HG02885 (cell line): ENCODE data around the gene OR6T1.

ENCODE experiments used
- ATAC-seq: cut with Tn5 transposase; IDR thresholded peaks from one replicate; pipeline ENCODE4 v1.9.1; 2021; ENCODE audit warnings: mild to moderate bottlenecking; ENCODE audit not compliant: unreplicated experiment, poor library complexity

Gene OR6T1

GRCh38 chr11:123943738-123944137, at the start of gene OR6T1:
Gene OR6T1, minus strand, starts transcription at chr11:123943838. Its CDS starts 0 bp downstream, at chr11:123943838.
- ATAC-seq: no peak

- ATAC-seq: no peak
Measured at GRCh38 chr11:123979311-123979710, 35.7 kb upstream of the OR6T1 start.

GRCh38 chr11:123977731-123978347, 34.2 kb upstream of the OR6T1 start, which contains the start of gene OR10S1:
Gene OR10S1, minus strand, starts transcription at chr11:123977781. Its CDS starts 117 bp downstream, at chr11:123977664.
- no peak for ATAC-seq

GRCh38 chr11:123976770-123977560, 33.3 kb upstream of the OR6T1 start:
- ATAC-seq: no peak

GRCh38 chr11:123973816-123974215, 30.2 kb upstream of the OR6T1 start:
- no peak for ATAC-seq

- ATAC-seq: no peak
Measured at GRCh38 chr11:123956752-123957151, 13.1 kb upstream of the OR6T1 start.

GRCh38 chr11:123945132-123945531, 1.5 kb upstream of the OR6T1 start:
- no peak for ATAC-seq

GRCh38 chr11:123942413-123942812, 1.2 kb downstream of the OR6T1 start:
- ATAC-seq: no peak

GRCh38 chr11:123939317-123939716, 4.3 kb downstream of the OR6T1 start, which contains the start of gene OR4D5:
Gene OR4D5, plus strand, starts transcription at chr11:123939617. Its CDS starts 0 bp downstream, at chr11:123939617.
- no peak for ATAC-seq

GRCh38 chr11:123924027-123924426, 19.6 kb downstream of the OR6T1 start:
- ATAC-seq: no peak

- no peak for ATAC-seq
Measured at GRCh38 chr11:123920943-123921342, 22.7 kb downstream of the OR6T1 start.

- no peak for ATAC-seq
Measured at GRCh38 chr11:123905826-123906225, 37.8 kb downstream of the OR6T1 start.

GRCh38 chr11:123904932-123905331, 38.7 kb downstream of the OR6T1 start:
- ATAC-seq: no peak

GRCh38 chr11:123903932-123904331, 39.7 kb downstream of the OR6T1 start:
- peak; percentile 97 for ATAC-seq

- no peak for ATAC-seq
Measured at GRCh38 chr11:123901867-123902266, 41.8 kb downstream of the OR6T1 start, which contains the start of gene OR8D4. Gene OR8D4, plus strand, starts transcription at chr11:123902167. Its CDS starts 4,265 bp downstream, at chr11:123906432.

- ATAC-seq: no peak
Measured at GRCh38 chr11:123899792-123900191, 43.8 kb downstream of the OR6T1 start.
